Right ventricle myocardium superior (tissue), 1 donor: ENCODE measurements around the gene IL1RAPL2. TPM values are rescaled to one million over a fixed set of nuclear protein-coding genes. Genes with fewer than 3 reads are reported as not detected.
"Not testable (repeated sequence)": the region's sequence is repeated elsewhere in the genome, so short reads cannot be mapped to it uniquely, and the experiment has no call there.

ENCODE experiments used
- ATAC-seq: fragments of 200-7000 bp; cut with Tn5 transposase; one replicate; pipeline ENCODE4 v1.9.1; 2020; ENCODE audit warnings: mild to moderate bottlenecking; ENCODE audit not compliant: poor library complexity
- DNase-seq: peaks from one replicate; pipeline ENCODE4 v3.0.0-alpha.2; 2020
- intact Hi-C: fragments of 100-400 bp; cut with DNase I; formaldehyde crosslinking; loops from one replicate; pipeline ENCODE4 v1.11.2; 2022
- total RNA-seq: library from RNA; stranded (reverse); fragmentation: NEBNext Ultra II Directional; extraction: Animal tissue kit (Norgen Biotek cat#: 25700); gene quantifications from one replicate; pipeline ENCODE4 v1.2.1, GENCODE V29; 2021
- donor health status: DM: no; HTN: yes; CAD: no; lungs with severe emphysema.

Gene IL1RAPL2
- total RNA-seq, 1 donor from 2014 or later = not detected

GRCh38 chrX:105684288-105684687 lies 1118.3 kb downstream of the IL1RAPL2 start:
- intact Hi-C loops, DNase-seq, ATAC-seq: not testable (repeated sequence)

DNA sequence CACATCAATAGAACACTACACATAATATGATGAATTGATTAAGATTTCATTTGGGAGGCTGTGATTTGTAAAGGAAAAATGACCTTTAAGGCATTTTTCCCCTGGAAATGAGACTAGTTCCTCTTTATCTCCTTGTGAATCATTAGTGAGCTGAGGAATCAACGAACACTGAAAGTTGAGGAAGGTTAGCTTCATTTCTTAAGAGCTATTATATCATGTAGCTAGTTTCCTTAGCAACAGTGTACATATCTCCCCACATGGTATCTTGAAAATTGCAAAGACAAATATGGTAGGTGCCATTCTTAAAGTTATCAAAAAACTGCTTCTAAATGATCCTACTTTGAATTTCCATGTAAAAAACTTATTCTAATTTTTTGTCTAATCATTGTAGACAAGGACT lies 1128.8 kb downstream of the IL1RAPL2 start:
- intact Hi-C loops = no loop called here
- no peak for ATAC-seq
- DNase-seq = no peak

DNA sequence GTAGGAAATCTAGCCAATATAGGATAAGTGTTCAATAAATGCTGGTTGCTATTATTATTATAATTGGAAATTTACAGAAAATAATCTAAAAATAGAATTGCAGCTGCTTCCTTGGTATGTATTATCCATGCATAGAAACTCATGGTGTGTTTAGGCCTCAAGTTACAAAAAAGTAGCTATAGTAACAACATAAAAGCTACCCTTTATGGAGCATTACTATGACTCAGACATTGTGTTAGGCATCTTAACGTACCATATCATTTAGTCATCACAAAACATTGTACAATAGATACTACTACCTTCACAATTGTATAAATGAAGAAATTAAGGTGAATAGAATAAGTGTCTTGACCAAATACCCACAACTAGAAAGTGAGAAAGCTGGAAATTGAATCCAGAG lies 1129.5 kb downstream of the IL1RAPL2 start:
- ATAC-seq (no peak), DNase-seq (no peak)
- intact Hi-C loops = no loop called here

GRCh38 chrX:105696870-105697269 lies 1130.9 kb downstream of the IL1RAPL2 start:
- ATAC-seq (no peak), DNase-seq (no peak)
- intact Hi-C loops = no loop called here

- no peak for DNase-seq
- no peak for ATAC-seq
- intact Hi-C loops = no loop called here
These were observed 1132.2 kb downstream of the IL1RAPL2 start for GRCh38 chrX:105697984-105698781.

DNA sequence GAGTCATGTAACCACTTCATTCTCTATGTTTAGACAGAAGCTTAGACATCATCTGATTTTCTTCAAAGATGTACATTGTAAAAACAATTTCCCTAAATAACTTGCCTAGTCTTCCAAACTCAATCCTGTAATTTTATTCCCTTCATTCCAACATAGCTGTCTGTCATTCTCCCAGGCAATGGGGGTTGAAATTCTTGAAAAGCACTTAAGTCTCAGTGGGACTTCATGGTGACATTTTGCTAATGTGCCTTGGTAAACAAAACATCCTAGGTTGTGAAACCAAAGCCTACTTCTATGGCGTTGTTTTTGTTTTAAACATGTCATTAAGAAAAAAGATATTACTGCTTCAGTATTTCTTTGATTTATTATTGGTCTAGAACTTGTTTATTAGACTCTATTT lies 1134.3 kb downstream of the IL1RAPL2 start:
- DNase-seq = no peak
- intact Hi-C loops = no loop called here
- ATAC-seq = no peak

GRCh38 chrX:105701310-105702052 lies 1135.5 kb downstream of the IL1RAPL2 start:
- intact Hi-C loops = no loop called here
- DNase-seq (no peak), ATAC-seq (no peak)

- ATAC-seq (no peak), DNase-seq (no peak)
These were observed 1137.9 kb downstream of the IL1RAPL2 start for GRCh38 chrX:105703876-105704275.

DNA sequence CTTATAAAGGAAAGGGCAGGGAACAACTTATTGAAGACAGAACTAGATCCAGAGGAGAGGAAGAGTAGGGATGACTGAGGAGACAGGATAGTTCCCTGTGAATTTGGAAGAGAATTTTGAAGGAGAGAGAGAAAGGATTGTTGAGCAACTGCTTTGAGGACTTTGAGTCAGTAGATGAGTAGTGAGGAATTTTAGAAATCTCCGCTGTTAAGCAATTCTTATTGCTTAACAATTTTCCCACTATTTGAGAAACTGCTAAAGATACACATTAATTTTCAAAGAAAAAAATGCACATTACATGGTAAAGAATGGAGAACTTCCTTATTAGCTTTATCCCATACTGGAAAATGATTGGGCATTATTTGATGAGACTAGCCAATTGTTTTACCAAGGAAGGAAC lies 1140.0 kb downstream of the IL1RAPL2 start:
- DNase-seq = no peak
- intact Hi-C loops = no loop called here
- no peak for ATAC-seq

More at GRCh38 chrX:105703876-105704275, 1137.9 kb downstream of the IL1RAPL2 start:
- intact Hi-C loops = no loop called here

DNA sequence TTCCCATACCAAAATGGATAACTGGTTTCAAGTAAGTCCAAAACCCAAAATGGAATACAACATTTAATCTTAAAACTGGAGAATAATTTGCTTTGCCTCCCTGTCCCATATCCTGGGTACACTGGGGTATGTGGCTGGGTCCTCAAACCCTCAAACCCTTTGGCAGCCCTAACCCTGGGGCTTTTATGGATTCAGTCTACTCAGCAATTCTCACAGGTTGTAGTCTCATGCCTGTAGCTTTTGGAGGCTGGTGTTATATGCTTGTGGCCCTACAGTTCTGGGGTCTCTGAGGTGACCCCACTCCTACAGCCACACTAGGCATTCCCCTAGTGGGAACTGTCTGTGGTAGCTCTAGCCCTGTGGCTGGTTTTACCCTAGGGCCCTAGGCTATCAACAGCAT lies 1145.8 kb downstream of the IL1RAPL2 start:
- intact Hi-C loops = no loop called here
- ATAC-seq (no peak), DNase-seq (no peak)

DNA sequence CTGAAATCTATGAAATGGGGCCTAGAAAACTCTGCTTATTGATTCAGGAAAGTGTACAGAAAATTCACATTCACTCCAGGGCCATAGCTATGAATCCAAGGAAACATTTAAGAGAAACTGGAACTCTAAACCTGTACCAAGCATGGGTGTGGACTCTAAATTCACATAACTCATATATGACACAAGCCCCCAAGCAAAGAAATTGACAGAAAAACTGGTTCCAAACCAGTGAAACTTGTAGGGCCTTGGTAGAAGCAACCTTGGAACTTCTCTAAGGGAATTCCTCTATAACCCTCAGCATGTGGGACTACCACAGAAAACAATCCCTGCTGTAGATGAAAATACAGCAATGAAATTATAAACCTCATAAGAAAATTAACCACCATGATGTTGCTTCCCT lies 1149.7 kb downstream of the IL1RAPL2 start:
- no peak for ATAC-seq
- DNase-seq = no peak
- intact Hi-C loops = no loop called here

GRCh38 chrX:105723966-105724735 lies 1158.2 kb downstream of the IL1RAPL2 start:
- intact Hi-C loops = no loop called here
- DNase-seq (no peak), ATAC-seq (no peak)

DNA sequence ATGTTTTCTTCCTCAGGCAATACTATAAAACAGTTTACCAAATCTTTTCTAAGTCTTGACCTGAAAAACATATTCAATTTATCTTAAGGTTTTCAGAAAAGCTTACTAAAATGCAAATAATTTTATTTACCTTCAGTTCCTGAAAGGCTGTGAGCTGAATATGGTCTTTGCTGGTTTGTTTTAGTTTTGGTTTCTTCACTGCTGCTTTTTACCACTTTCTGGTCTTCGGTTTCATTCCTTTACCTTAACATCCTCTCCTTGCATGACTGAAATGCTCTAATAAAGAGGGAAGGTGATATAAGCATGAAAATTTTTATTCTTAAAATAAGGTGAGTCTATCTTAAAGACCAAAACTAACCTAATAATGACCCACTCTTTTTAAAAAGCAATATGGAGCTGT lies 1159.2 kb downstream of the IL1RAPL2 start:
- intact Hi-C loops = no loop called here
- DNase-seq (no peak), ATAC-seq (no peak)

DNA sequence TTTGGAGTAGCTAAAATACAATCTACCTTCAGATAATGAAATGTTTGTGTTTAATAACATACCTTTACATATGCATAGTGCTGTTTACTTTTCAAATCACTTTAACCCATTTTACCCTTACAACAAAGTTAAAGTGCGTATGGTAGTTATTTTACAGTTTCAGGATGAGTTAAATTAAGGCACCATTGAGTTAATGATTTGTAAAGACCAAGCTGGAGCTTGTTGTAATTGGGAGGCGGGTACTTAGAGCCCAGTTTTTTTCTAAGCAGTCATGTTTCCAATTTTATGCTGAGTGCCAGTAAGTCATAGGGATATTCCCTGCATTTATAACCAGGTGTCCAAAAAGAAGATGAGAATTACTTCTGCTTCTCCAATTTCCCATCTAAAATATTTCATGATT lies 1172.2 kb downstream of the IL1RAPL2 start:
- ATAC-seq (no peak), DNase-seq (no peak)
- intact Hi-C loops = no loop called here

- no peak for ATAC-seq
- no peak for DNase-seq
- intact Hi-C loops = no loop called here
These were observed 1178.3 kb downstream of the IL1RAPL2 start for GRCh38 chrX:105744291-105744690.

GRCh38 chrX:105744946-105745345 lies 1178.9 kb downstream of the IL1RAPL2 start:
- intact Hi-C loops = no loop called here

GRCh38 chrX:105745863-105746262 lies 1179.9 kb downstream of the IL1RAPL2 start:
- intact Hi-C loops = no loop called here
- DNase-seq (no peak), ATAC-seq (no peak)

More at GRCh38 chrX:105744946-105745345, 1178.9 kb downstream of the IL1RAPL2 start:
- no peak for ATAC-seq
- no peak for DNase-seq

DNA sequence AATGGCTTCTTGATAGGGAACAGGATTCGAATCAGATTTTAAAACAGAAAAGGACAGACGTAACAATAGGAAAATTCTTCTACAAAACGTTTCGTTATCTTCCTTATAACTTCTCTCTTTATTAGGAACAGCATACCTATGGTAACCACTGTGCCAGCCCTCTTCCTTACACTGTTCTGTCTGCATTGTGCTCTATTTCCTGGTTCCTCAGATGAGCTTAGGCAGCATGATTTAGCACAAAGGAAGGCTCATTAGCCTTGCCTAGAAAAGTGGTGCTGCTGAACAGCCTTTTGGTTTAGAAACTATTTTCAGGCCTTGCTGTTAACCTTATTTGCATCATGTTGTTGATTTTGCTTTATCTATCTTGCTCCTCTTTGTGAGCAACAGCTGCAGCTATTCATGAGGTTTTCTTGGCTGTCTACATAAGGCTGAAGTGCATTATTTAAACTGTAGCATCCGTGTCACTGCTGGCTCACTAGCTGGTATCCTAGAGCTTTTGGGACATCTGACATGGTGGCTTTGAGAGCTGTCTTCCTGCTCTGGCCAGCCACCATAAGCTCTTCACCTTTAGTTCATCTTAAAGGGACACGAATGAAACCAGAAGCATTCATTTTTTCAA lies 1186.4 kb downstream of the IL1RAPL2 start:
- ATAC-seq (no peak), DNase-seq (no peak)
- intact Hi-C loops = no loop called here

DNA sequence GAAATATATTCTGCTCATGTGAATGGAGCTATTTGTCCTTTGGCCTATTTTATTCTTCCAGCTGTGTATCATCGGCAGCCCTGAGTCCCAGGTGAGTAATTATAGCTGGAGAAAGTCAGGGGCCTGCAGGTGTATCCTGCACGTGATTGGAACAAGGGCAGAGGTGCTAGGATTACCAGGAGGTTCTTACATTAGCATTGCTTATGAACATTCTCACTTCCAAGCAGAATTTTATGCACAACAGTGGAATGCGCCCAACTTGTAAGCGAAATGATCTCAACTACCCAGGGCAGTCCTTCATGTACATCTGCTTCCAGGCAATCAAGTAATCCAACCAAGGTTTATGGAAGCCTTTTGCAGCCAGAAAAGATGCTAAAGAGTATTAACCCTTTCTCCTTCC lies 1187.4 kb downstream of the IL1RAPL2 start:
- intact Hi-C loops = no loop called here
- ATAC-seq = no peak
- no peak for DNase-seq
